Epidermal melanocyte (primary cell): ENCODE results near the gene RFTN1.

ENCODE experiments used
- DNase-seq: peaks from one replicate; pipeline ENCODE4 v3.0.0; 2011; ENCODE audit warnings: low spot score; ENCODE audit not compliant: insufficient read length

Gene RFTN1, protein sequence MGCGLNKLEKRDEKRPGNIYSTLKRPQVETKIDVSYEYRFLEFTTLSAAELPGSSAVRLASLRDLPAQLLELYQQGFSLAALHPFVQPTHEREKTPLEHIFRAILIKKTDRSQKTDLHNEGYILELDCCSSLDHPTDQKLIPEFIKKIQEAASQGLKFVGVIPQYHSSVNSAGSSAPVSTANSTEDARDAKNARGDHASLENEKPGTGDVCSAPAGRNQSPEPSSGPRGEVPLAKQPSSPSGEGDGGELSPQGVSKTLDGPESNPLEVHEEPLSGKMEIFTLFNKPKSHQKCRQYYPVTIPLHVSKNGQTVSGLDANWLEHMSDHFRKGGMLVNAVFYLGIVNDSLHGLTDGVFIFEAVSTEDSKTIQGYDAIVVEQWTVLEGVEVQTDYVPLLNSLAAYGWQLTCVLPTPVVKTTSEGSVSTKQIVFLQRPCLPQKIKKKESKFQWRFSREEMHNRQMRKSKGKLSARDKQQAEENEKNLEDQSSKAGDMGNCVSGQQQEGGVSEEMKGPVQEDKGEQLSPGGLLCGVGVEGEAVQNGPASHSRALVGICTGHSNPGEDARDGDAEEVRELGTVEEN

GRCh38 chr3:16513141-16514020 lies at the start of gene RFTN1:
Gene RFTN1, minus strand, starts transcription at chr3:16513699. Its CDS starts 19,830 bp downstream, at chr3:16493869.
- no peak for DNase-seq

GRCh38 chr3:16559653-16560365 lies 46.3 kb upstream of the RFTN1 start:
- DNase-seq = no peak

- DNase-seq = no peak
Observed at GRCh38 chr3:16554126-16554525, 40.6 kb upstream of the RFTN1 start.

DNA sequence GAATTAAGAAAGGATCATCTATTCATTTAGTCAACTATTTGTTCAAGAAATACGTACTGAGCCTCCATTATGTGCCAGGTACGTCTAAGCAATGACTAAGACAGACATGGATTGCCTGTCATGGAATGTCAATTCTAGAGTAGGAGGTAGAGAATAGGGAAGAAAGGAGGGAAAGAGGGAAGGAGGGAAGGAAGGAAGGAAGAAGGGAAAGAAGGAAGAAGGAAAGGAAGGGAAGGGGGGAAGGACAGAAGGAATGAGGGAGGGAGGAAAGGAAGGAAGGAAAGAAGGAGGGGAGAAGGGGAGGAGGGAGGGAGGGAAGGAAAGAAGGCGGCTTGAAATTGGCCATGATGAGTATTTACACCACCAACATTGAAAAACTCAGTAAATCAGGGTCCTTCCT lies 39.3 kb upstream of the RFTN1 start:
- no peak for DNase-seq

DNA sequence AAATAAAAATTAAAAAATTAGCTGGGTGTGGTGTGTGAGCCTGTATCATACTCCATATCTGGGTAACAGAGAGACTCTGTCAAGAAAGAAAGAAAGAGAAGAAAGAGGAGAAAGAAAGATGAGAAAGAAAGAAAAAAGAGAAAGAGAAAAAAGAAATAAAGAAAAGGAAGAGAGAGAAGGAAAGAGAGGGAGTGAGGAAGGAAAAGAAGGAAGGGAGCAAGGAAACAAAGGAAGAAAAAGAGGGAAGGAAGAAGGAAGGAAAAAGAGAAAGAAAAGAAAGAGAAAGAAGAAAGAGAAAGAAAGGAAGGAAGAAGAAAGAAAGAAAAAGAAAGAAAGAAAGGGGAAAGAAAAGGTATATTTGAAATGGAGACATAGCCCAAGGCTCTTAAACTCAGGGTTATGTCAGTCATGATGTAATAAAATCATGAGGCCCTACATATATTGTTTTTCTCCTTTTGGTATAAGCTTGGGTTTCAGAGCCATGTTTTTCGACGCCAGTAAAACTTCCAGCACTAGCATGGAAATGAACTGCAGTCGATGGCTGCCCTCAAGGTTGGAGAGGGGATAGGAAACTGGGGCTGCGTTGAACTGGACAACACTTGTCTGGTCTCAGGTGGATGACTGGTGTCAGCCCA lies 38.0 kb upstream of the RFTN1 start:
- no peak for DNase-seq

GRCh38 chr3:16550676-16551341 lies 37.3 kb upstream of the RFTN1 start:
- peak; percentile 59 for DNase-seq

DNA sequence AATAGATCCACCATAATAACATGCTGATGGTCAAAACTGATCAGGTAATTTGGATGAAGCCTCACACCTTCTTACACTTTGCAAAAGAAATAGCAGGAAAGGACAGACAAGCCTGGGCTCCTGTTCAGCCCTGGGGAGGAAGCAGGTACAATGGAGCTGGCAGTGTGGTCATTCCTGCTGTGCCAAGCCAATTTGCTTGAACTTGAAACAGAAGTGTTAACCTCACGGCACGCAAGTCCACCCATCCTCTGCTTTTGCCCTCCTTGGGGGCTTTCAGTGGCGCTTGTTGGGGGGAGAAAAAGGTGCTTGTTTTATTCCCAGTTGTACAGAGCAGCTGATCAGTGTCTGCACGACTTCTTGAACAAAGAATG lies 36.8 kb upstream of the RFTN1 start:
- no peak for DNase-seq

GRCh38 chr3:16548721-16549120 lies 35.2 kb upstream of the RFTN1 start:
- DNase-seq = no peak

DNA sequence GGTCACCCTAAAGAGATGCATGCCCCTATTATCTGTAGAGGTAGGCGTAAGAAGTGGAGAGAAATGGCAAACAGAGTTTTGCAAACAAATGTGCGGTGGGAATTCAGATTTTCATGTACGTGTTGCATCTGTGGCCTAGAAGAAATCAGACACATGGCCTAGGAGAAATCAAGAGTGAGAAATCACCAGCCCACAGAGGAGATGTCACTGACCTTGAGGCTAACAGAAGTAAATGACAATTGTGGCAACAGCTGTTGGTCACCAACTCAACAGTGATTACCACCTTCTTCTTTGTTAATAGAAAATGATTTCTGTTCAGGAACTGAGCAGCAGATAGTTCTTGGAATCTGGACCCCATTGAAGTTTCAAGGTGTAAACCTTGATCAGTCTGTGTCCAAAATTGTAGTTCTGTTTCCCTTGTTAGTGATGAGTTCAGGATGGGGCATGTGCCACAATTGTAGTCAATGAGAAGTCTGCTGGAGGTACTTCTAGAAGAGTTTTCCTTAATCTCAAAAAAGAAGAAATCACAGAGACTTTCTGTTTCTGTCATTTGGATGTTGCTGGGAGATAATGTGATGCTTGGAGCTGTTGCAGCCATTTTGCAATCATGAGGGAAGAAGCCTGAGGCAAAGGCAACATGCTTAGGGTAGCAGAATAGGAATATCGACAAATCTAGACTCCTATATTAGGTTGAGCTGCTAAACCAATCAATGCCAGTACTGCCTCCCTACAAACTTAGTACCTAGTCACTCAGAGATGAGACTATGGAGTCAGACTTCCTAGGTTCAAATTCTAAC lies 34.3 kb upstream of the RFTN1 start:
- no peak for DNase-seq

DNA sequence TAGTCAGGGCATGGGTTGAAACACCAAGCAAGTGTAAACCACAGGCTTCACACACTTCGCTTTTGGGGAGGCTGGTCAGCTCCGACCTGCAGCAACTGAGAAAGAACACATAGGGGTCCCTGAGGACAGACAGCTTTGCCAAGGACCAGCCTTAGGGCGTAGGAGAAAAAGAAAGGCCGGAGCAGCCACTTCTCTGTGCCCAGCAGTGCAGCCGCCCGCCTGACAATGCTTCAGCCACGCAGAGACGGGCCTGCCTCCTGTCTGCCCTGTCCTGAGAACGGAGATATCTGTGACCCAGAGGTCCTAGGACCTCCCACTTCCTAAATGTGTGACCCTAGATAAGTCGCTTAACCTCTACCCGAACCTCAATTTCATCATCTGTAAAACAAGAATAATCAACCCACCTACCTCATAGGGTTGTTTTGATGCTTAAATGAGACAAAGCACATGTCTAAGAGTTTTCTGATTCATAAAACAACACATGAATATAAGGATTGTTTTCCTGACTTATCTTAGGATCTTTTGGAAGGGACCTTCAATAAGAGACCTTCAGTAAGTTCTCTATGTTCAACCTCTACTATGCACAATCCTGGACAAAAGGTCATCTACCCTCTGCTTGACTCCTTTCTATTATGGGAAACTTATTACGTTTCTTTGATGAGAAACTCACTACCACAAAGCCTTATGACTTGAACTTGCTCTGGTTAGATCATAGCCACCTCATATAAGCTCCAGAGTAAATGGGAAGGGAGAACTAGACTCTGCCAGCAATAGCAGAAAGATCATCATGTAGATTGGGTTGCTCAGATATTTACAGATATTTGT lies 32.9 kb upstream of the RFTN1 start:
- no peak for DNase-seq

DNA sequence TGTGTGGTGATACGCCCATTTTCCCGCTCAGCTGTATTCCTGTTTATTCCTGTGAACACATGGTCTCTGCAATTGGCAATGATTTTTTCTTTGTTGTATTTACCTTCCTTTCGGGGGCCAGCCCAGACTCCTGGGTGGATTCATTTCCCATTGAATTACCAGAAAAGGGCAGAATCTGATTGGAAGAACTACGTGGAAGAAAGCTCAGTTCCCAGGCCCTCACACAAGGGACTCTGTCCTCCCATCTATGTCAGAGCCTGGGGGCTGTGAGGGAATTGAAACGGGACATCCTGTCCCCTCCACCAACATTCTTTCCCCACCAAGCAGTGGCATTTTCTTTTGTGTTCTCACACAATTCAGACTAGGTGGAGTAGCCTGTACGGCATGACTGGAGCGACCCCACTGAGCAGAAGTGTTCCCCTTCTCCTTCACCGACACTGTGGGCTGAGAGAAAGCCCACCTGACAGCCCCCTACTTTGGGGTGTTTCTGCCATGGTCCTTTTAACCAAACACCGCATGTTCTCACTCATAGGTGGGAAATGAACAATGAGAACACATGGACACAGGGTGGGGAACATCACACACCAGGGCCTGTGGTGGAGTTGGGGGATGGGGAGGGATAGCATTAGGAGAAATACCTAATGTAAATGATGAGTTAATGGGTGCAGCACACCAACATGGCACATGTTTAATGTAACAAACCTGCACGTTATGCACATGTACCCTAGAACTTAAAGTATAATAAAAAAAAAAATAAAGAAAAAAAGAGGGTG lies 32.1 kb upstream of the RFTN1 start:
- DNase-seq = no peak

DNA sequence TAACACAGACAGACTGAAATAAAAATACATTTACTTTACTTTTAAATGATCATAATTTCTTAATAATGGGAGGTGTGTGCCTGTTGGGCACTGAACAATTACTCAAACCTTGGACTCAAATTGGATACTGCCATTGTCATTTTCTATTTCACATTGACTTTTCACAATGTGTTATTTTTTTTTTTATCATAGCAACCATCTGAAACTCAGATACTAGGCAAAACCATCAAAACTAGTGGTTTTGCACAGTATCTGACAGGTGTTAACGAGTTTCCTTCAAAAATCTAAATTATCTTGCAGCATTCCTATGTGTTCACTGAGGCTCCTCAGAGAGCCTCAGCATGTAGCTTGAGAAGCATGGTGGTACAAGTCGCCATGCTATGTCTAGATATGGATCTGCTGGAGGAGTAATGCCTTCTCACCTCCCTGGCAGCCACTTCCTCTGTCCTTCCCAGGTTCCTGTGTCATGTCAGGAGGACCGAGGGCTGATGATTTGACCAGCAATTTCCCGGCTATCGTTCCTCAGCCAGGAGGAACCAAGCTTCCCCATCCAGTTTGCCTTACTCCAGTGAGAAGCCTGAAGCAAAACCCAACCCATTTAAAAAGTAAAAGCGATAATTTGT lies 29.9 kb upstream of the RFTN1 start:
- DNase-seq = no peak

GRCh38 chr3:16538507-16538906 lies 25.0 kb upstream of the RFTN1 start:
- DNase-seq = no peak

DNA sequence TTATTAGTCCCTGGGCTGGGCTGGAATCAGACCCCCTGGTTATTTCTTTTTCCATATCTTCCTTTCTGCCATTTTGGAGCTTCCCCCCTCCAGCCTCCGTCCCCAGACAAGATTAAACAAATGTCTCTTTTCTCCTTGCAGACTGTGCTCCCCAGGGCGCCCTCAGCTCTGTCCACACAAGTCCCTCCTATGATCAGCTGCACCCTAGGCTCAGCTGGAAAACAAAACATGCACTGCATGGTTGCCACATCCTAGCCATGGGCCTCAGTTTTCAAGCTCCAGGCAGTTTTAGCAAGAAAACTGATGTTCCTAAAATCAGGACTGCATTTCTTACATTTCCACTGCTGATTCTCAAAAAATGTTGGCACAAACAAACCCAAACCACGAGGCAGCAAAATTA lies 23.5 kb upstream of the RFTN1 start:
- no peak for DNase-seq

- no peak for DNase-seq
Observed at GRCh38 chr3:16536344-16536663, 22.8 kb upstream of the RFTN1 start.

- DNase-seq = no peak
Observed at GRCh38 chr3:16534640-16535262, 21.3 kb upstream of the RFTN1 start.

DNA sequence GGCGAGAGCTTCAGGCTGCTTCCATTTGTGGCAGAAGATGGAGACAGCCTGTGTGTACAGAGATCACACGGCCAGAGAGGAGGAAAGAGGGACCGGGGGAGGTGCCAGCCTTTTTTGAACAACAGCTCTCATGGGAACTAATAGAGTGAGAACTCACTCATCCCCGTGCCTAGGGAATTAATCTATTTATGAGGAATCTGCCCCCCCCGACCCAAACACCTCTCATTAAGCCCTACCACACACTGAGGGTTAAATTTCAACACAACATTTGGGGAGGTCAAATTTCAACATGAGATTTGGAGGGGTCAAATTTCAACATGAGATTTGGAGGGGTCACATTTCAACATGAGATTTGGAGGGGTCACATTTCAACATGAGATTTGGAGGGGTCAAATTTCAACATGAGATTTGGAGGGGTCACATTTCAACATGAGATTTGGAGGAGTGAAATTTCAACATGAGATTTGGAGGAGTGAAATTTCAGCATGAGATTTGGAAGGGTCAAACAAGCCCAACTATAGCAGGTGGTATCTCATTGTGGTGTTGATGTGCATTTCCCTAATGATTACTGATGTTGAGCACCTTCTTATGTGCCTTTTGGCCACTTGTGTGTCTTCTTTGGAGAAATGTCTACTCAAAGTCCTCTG lies 20.6 kb upstream of the RFTN1 start:
- no peak for DNase-seq
